Adipocyte (in vitro differentiated cells): ENCODE results near the gene PLPP1.

Experiments
- DNase-seq: peaks from one replicate; pipeline ENCODE4 v3.0.0-alpha.2; 2015; ENCODE audit warnings: low read depth
- H3K27me3 ChIP-seq: replicated peaks from 2 replicates; pipeline ENCODE4 v1.7.0; 2013; ENCODE audit warnings: mild to moderate bottlenecking, low read length, moderate library complexity; ENCODE audit not compliant: control insufficient read depth, insufficient read depth
- H3K36me3 ChIP-seq: 2 replicates; pipeline ENCODE4 v1.7.0; 2013; ENCODE audit warnings: low read length, mild to moderate bottlenecking, moderate library complexity; ENCODE audit not compliant: control insufficient read depth, insufficient read depth, severe bottlenecking
- H3K4me1 ChIP-seq: 2 replicates; pipeline ENCODE4 v1.7.0; 2013; ENCODE audit warnings: mild to moderate bottlenecking, low read length, moderate library complexity; ENCODE audit not compliant: control insufficient read depth, insufficient read depth
- H3K4me3 ChIP-seq: 2 replicates; pipeline ENCODE4 v1.7.0; 2013; ENCODE audit warnings: mild to moderate bottlenecking, low read length, moderate library complexity
- H3K9ac ChIP-seq: 2 replicates; pipeline ENCODE4 v1.7.0; 2013; ENCODE audit warnings: mild to moderate bottlenecking, low read length, moderate library complexity
- H3K9me3 ChIP-seq: 2 replicates; pipeline ENCODE4 v1.7.0; 2013; ENCODE audit warnings: mild to moderate bottlenecking, low read length, moderate library complexity; ENCODE audit not compliant: control insufficient read depth

The PLPP1 gene

GRCh38 chr5:55445791-55446190 is 89.0 kb downstream of the PLPP1 start:
- no peaks in the 10 kb centered on the region for H3K9me3 ChIP-seq
- H3K36me3 ChIP-seq, result peaks cover 22% of the 10 kb centered on the region
- no peak for DNase-seq

GRCh38 chr5:55441954-55442353 is 92.8 kb downstream of the PLPP1 start:
- Histone ChIP-seq H3K4me1 (peaks cover 42% of the 10 kb centered on the region), H3K27me3 (no peaks in the 10 kb centered on the region), H3K9ac (no peak overlapping the region), H3K9me3 (no peaks in the 10 kb centered on the region), H3K36me3 (peaks cover 23% of the 10 kb centered on the region), H3K4me3 (no peak overlapping the region)
- DNase-seq, result no peak

More at GRCh38 chr5:55445791-55446190, 89.0 kb downstream of the PLPP1 start:
- no peaks in the 10 kb centered on the region for H3K27me3 ChIP-seq
- peaks cover 17% of the 10 kb centered on the region for H3K4me1 ChIP-seq
- H3K4me3 ChIP-seq, result no peak overlapping the region
- H3K9ac ChIP-seq, result no peak overlapping the region

- Histone ChIP-seq H3K27me3 (no peaks in the 10 kb centered on the region), H3K4me1 (peaks cover 50% of the 10 kb centered on the region), H3K4me3 (no peak overlapping the region), H3K9ac (no peak overlapping the region), H3K36me3 (peaks cover 24% of the 10 kb centered on the region), H3K9me3 (no peaks in the 10 kb centered on the region)
- no peak for DNase-seq
Measured at GRCh38 chr5:55441107-55441771, 93.5 kb downstream of the PLPP1 start.

GRCh38 chr5:55440188-55440646 is 94.5 kb downstream of the PLPP1 start:
- H3K4me1 ChIP-seq, result peaks cover 50% of the 10 kb centered on the region
- no peaks in the 10 kb centered on the region for H3K27me3 ChIP-seq
- H3K4me3 ChIP-seq, result no peak overlapping the region
- H3K36me3 ChIP-seq, result peaks cover 32% of the 10 kb centered on the region
- peak; percentile 27 for DNase-seq
- peak overlapping the region; percentile 55 for H3K9ac ChIP-seq
- no peaks in the 10 kb centered on the region for H3K9me3 ChIP-seq

- H3K4me1 ChIP-seq, result peaks cover 50% of the 10 kb centered on the region
- H3K27me3 ChIP-seq, result no peaks in the 10 kb centered on the region
- no peak overlapping the region for H3K4me3 ChIP-seq
- H3K9me3 ChIP-seq, result no peaks in the 10 kb centered on the region
- peaks cover 32% of the 10 kb centered on the region for H3K36me3 ChIP-seq
- peak overlapping the region; percentile 83 for H3K9ac ChIP-seq
- DNase-seq, result peak; percentile 68
Measured at GRCh38 chr5:55438998-55439397, 95.8 kb downstream of the PLPP1 start.

- H3K27me3 ChIP-seq, result no peaks in the 10 kb centered on the region
- H3K9ac ChIP-seq, result peak overlapping the region; percentile 83
- peaks cover 50% of the 10 kb centered on the region for H3K4me1 ChIP-seq
- peak overlapping the region; percentile 54 for H3K4me3 ChIP-seq
- peaks cover 32% of the 10 kb centered on the region for H3K36me3 ChIP-seq
- no peak for DNase-seq
- no peaks in the 10 kb centered on the region for H3K9me3 ChIP-seq
Measured at GRCh38 chr5:55437859-55438206, 96.9 kb downstream of the PLPP1 start.

- no peaks in the 10 kb centered on the region for H3K9me3 ChIP-seq
- H3K9ac ChIP-seq, result peak overlapping the region; percentile 83
- DNase-seq, result no peak
- no peaks in the 10 kb centered on the region for H3K27me3 ChIP-seq
- peaks cover 50% of the 10 kb centered on the region for H3K4me1 ChIP-seq
- peak overlapping the region; percentile 54 for H3K4me3 ChIP-seq
- H3K36me3 ChIP-seq, result peaks cover 35% of the 10 kb centered on the region
Measured at GRCh38 chr5:55437452-55437851, 97.3 kb downstream of the PLPP1 start.

- H3K4me1 ChIP-seq, result peaks cover 14% of the 10 kb centered on the region
- DNase-seq, result no peak
- no peak overlapping the region for H3K9ac ChIP-seq
- no peaks in the 10 kb centered on the region for H3K27me3 ChIP-seq
- no peak overlapping the region for H3K4me3 ChIP-seq
- H3K9me3 ChIP-seq, result no peaks in the 10 kb centered on the region
- H3K36me3 ChIP-seq, result peaks cover 43% of the 10 kb centered on the region
Measured at GRCh38 chr5:55432549-55432948, 102.2 kb downstream of the PLPP1 start.

- Histone ChIP-seq H3K9ac (no peak overlapping the region), H3K4me3 (no peak overlapping the region), H3K9me3 (no peaks in the 10 kb centered on the region), H3K27me3 (no peaks in the 10 kb centered on the region), H3K36me3 (peaks cover 54% of the 10 kb centered on the region), H3K4me1 (peaks cover 9% of the 10 kb centered on the region)
- DNase-seq, result no peak
Measured at GRCh38 chr5:55429613-55430253, 105.0 kb downstream of the PLPP1 start.

- Histone ChIP-seq H3K4me3 (no peak overlapping the region), H3K9me3 (no peaks in the 10 kb centered on the region), H3K27me3 (no peaks in the 10 kb centered on the region), H3K9ac (no peak overlapping the region), H3K4me1 (peaks cover 9% of the 10 kb centered on the region), H3K36me3 (peaks cover 59% of the 10 kb centered on the region)
- no peak for DNase-seq
Measured at GRCh38 chr5:55429221-55429612, 105.5 kb downstream of the PLPP1 start.

- no peak overlapping the region for H3K4me3 ChIP-seq
- H3K36me3 ChIP-seq, result peaks cover 74% of the 10 kb centered on the region
- H3K9me3 ChIP-seq, result no peaks in the 10 kb centered on the region
- DNase-seq, result peak; percentile 57
- no peak overlapping the region for H3K9ac ChIP-seq
- no peaks in the 10 kb centered on the region for H3K27me3 ChIP-seq
- peaks cover 17% of the 10 kb centered on the region for H3K4me1 ChIP-seq
Measured at GRCh38 chr5:55427157-55427556, 107.6 kb downstream of the PLPP1 start.
